SU-DHL-6 (cell line): Measurements from ENCODE around the gene ZWILCH.

Source experiments
- EZH2phosphoT487 ChIP-seq: fragments of 200-600 bp; sonication (generic), shearing (Covaris generic); conservative IDR thresholded peaks from 2 replicates; pipeline ENCODE4 v1.6.1; 2018; ENCODE audit warnings: mild to moderate bottlenecking, antibody characterized with exemption, low read length, moderate library complexity, mixed read lengths
- TF ChIP-seq, protein P1 (sequence below): fragments of 200-600 bp; sonication (generic); IDR thresholded peaks from one replicate; pipeline ENCODE4 v1.5.1; 2017; ENCODE audit warnings: antibody characterized with exemption, mild to moderate bottlenecking, low read length, moderate library complexity; ENCODE audit not compliant: insufficient read depth, poor library complexity, severe bottlenecking

DNA sequence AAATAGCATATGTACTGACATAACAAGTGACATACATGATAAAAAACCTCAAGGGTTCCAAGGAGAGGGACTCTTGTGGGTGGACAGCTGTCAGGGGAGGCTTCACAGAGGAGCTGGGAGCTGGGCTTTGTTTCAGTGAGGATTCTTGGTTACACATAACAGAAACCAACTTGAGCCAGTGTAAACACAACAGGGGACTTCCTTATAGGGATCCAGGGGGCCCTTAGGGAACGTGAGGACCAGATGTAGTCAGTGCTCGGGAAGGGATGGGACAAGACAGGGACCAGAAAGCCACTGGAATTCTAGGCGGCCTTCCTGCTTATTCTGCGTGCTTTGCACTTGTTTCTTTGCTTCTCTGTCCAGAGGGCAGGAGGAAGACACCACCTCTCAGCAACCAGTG lies 42.5 kb upstream of the ZWILCH start:
- TF ChIP-seq, protein P1, sequence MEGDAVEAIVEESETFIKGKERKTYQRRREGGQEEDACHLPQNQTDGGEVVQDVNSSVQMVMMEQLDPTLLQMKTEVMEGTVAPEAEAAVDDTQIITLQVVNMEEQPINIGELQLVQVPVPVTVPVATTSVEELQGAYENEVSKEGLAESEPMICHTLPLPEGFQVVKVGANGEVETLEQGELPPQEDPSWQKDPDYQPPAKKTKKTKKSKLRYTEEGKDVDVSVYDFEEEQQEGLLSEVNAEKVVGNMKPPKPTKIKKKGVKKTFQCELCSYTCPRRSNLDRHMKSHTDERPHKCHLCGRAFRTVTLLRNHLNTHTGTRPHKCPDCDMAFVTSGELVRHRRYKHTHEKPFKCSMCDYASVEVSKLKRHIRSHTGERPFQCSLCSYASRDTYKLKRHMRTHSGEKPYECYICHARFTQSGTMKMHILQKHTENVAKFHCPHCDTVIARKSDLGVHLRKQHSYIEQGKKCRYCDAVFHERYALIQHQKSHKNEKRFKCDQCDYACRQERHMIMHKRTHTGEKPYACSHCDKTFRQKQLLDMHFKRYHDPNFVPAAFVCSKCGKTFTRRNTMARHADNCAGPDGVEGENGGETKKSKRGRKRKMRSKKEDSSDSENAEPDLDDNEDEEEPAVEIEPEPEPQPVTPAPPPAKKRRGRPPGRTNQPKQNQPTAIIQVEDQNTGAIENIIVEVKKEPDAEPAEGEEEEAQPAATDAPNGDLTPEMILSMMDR: no peak
- TF ChIP-seq EZH2phosphoT487: no peak
